Stimulated activated CD4-positive, alpha-beta T cell treated with anti-CD3 and anti-CD28 coated beads, TNF-alpha, amount 100 ng/mL, for 48 hours (primary cell): Measurements from ENCODE around the gene KCP.

Experiments used
- DNase-seq, 3 donors: peaks; one replicate each; pipeline ENCODE4 v3.0.0-alpha.2; 2020; ENCODE audit warnings: low read depth in 3 of 3

The KCP gene

GRCh38 chr7:128939075-128939860 lies 28.8 kb upstream of the KCP start:
- no peak for DNase-seq

- DNase-seq = no peak
Measured at GRCh38 chr7:128938544-128939074, 28.1 kb upstream of the KCP start.

GRCh38 chr7:128937647-128938543 lies 27.4 kb upstream of the KCP start, which contains the start of gene IRF5:
TSS of gene IRF5 (plus strand) at chr7:128937927. CDS start at chr7:128942082, 4,155 bp downstream.
- no peak for DNase-seq

- DNase-seq = no peak
Measured at GRCh38 chr7:128937271-128937646, 26.8 kb upstream of the KCP start.

GRCh38 chr7:128936798-128937197 lies 26.3 kb upstream of the KCP start:
- DNase-seq = no peak

GRCh38 chr7:128935342-128935730 lies 24.8 kb upstream of the KCP start:
- no peak for DNase-seq

- no peak for DNase-seq
Measured at GRCh38 chr7:128934361-128935341, 24.1 kb upstream of the KCP start.

GRCh38 chr7:128933180-128933891 lies 22.8 kb upstream of the KCP start:
- peak in 1 of 3 donors; percentile 26 for DNase-seq

- DNase-seq = no peak
Measured at GRCh38 chr7:128932862-128933179, 22.3 kb upstream of the KCP start.

GRCh38 chr7:128931965-128932861 lies 21.7 kb upstream of the KCP start:
- no peak for DNase-seq

- no peak for DNase-seq
Measured at GRCh38 chr7:128931190-128931798, 20.8 kb upstream of the KCP start.

- DNase-seq = no peak
Measured at GRCh38 chr7:128928882-128929788, 18.6 kb upstream of the KCP start.

GRCh38 chr7:128928159-128928813 lies 17.8 kb upstream of the KCP start:
- DNase-seq = no peak

- DNase-seq = no peak
Measured at GRCh38 chr7:128924707-128925588, 14.4 kb upstream of the KCP start.

GRCh38 chr7:128923411-128923800 lies 12.9 kb upstream of the KCP start:
- DNase-seq = no peak

GRCh38 chr7:128922496-128923410 lies 12.2 kb upstream of the KCP start:
- no peak for DNase-seq
